ENCODE data around the gene ZNF532. TPM values are rescaled to one million over a fixed set of nuclear protein-coding genes. Genes with fewer than 3 reads are reported as not detected.
A peak's percentile ranks its signal among the peaks of the same experiment; 100 is the strongest.
"Not testable (repeated sequence)": the region's sequence is repeated elsewhere in the genome, so short reads cannot be mapped to it uniquely, and the experiment has no call there.

ZNF532 gene
- total RNA-seq, 1 donor from 2014 or later, result 41.3 TPM

- FAIRE-seq (no peak), DNase-seq (ENCODE audit: low read depth) (no peak)
- no peak for TF ChIP-seq CTCF (IDR thresholded peaks at IDR 0.05; ENCODE audit: insufficient read depth, low read length, severe bottlenecking)
- Histone ChIP-seq H3K4me3 (ENCODE audit: low read depth, low read length) (no peak overlapping the region), H3K27me3 (ENCODE audit: control insufficient read depth, insufficient read depth, low read length) (no peaks in the 10 kb centered on the region), H3K36me3 (ENCODE audit: control insufficient read depth, insufficient read depth, low read length) (no peaks in the 10 kb centered on the region)
Observed at GRCh38 chr18:58852629-58853028, 12.0 kb upstream of the ZNF532 start.

GRCh38 chr18:58853561-58853960 is 11.1 kb upstream of the ZNF532 start:
- FAIRE-seq (no peak), DNase-seq (ENCODE audit: low read depth) (no peak)
- no peaks in the 10 kb centered on the region for H3K27me3 ChIP-seq (ENCODE audit: control insufficient read depth, insufficient read depth, low read length)
- TF ChIP-seq CTCF (IDR thresholded peaks at IDR 0.05; ENCODE audit: insufficient read depth, low read length, severe bottlenecking), result no peak
- no peaks in the 10 kb centered on the region for H3K36me3 ChIP-seq (ENCODE audit: control insufficient read depth, insufficient read depth, low read length)
- no peak overlapping the region for H3K4me3 ChIP-seq (ENCODE audit: low read depth, low read length)

GRCh38 chr18:58855521-58855920 is 9.2 kb upstream of the ZNF532 start:
- not testable (repeated sequence) for FAIRE-seq

GRCh38 chr18:58856881-58857280 is 7.8 kb upstream of the ZNF532 start:
- DNase-seq (ENCODE audit: low read depth) (peak; percentile 85), FAIRE-seq (no peak)
- Histone ChIP-seq H3K36me3 (ENCODE audit: control insufficient read depth, insufficient read depth, low read length) (no peaks in the 10 kb centered on the region), H3K4me3 (ENCODE audit: low read depth, low read length) (no peak overlapping the region), H3K27me3 (ENCODE audit: control insufficient read depth, insufficient read depth, low read length) (no peaks in the 10 kb centered on the region)
- TF ChIP-seq CTCF (IDR thresholded peaks at IDR 0.05; ENCODE audit: insufficient read depth, low read length, severe bottlenecking), result no peak

More at GRCh38 chr18:58855521-58855920, 9.2 kb upstream of the ZNF532 start:
- not testable (repeated sequence) for DNase-seq (ENCODE audit: low read depth); H3K36me3 ChIP-seq (ENCODE audit: control insufficient read depth, insufficient read depth, low read length); H3K4me3 ChIP-seq (ENCODE audit: low read depth, low read length); H3K27me3 ChIP-seq (ENCODE audit: control insufficient read depth, insufficient read depth, low read length)

GRCh38 chr18:58858591-58859468 is 5.8 kb upstream of the ZNF532 start:
- no peak for TF ChIP-seq CTCF (IDR thresholded peaks at IDR 0.05; ENCODE audit: insufficient read depth, low read length, severe bottlenecking)
- no peak for DNase-seq (ENCODE audit: low read depth)
- H3K4me3 ChIP-seq (ENCODE audit: low read depth, low read length), result no peak overlapping the region
- peak; percentile 89 for FAIRE-seq
- H3K36me3 ChIP-seq (ENCODE audit: control insufficient read depth, insufficient read depth, low read length), result no peaks in the 10 kb centered on the region
- H3K27me3 ChIP-seq (ENCODE audit: control insufficient read depth, insufficient read depth, low read length), result no peaks in the 10 kb centered on the region

GRCh38 chr18:58859907-58860306 is 4.8 kb upstream of the ZNF532 start:
- H3K4me3 ChIP-seq (ENCODE audit: low read depth, low read length), result no peak overlapping the region
- DNase-seq (ENCODE audit: low read depth), result no peak
- no peaks in the 10 kb centered on the region for H3K36me3 ChIP-seq (ENCODE audit: control insufficient read depth, insufficient read depth, low read length)
- no peak for TF ChIP-seq CTCF (IDR thresholded peaks at IDR 0.05; ENCODE audit: insufficient read depth, low read length, severe bottlenecking)
- no peak for FAIRE-seq
- no peaks in the 10 kb centered on the region for H3K27me3 ChIP-seq (ENCODE audit: control insufficient read depth, insufficient read depth, low read length)

Data from bronchial epithelial cell (primary cell).